HEK293T (cell line): ENCODE results near the gene GEMIN7.

ENCODE experiments used
- BHLHE40 ChIP-seq: fragments of 450-650 bp; IDR thresholded peaks from 2 replicates; pipeline ENCODE4 v1.6.1; 2016; ENCODE audit warnings: mild to moderate bottlenecking, moderate library complexity, borderline replicate concordance
- ELF4 ChIP-seq: fragments of 450-650 bp; IDR thresholded peaks from 2 replicates; pipeline ENCODE4 v1.6.1; 2017; ENCODE audit warnings: antibody characterized with exemption
- FOXA1 ChIP-seq: fragments of 450-650 bp; IDR thresholded peaks from 2 replicates; pipeline ENCODE4 v1.6.1; 2016; ENCODE audit warnings: mild to moderate bottlenecking
- FOXK2 ChIP-seq: fragments of 450-650 bp; IDR thresholded peaks from 2 replicates; pipeline ENCODE4 v1.6.1; 2016; ENCODE audit warnings: mild to moderate bottlenecking
- FOXM1 ChIP-seq: fragments of 450-650 bp; IDR thresholded peaks from 2 replicates; pipeline ENCODE4 v1.6.1; 2017; ENCODE audit warnings: mild to moderate bottlenecking, borderline replicate concordance
- HDGF ChIP-seq: fragments of 450-650 bp; IDR thresholded peaks from 2 replicates; pipeline ENCODE4 v1.6.1; 2017; ENCODE audit warnings: antibody characterized with exemption, borderline replicate concordance
- L3MBTL2 ChIP-seq: fragments of 450-650 bp; conservative IDR thresholded peaks from 2 replicates; pipeline ENCODE4 v1.6.1; 2016; ENCODE audit warnings: mild to moderate bottlenecking
- NFRKB ChIP-seq: fragments of 450-650 bp; IDR thresholded peaks from 2 replicates; pipeline ENCODE4 v1.6.1; 2016; ENCODE audit warnings: mild to moderate bottlenecking, moderate library complexity
- SP1 ChIP-seq: fragments of 450-650 bp; IDR thresholded peaks from 2 replicates; pipeline ENCODE4 v1.6.1; 2017
- SUZ12 ChIP-seq: fragments of 450-650 bp; IDR thresholded peaks from 2 replicates; pipeline ENCODE4 v1.6.1; 2016; ENCODE audit warnings: mild to moderate bottlenecking

DNA sequence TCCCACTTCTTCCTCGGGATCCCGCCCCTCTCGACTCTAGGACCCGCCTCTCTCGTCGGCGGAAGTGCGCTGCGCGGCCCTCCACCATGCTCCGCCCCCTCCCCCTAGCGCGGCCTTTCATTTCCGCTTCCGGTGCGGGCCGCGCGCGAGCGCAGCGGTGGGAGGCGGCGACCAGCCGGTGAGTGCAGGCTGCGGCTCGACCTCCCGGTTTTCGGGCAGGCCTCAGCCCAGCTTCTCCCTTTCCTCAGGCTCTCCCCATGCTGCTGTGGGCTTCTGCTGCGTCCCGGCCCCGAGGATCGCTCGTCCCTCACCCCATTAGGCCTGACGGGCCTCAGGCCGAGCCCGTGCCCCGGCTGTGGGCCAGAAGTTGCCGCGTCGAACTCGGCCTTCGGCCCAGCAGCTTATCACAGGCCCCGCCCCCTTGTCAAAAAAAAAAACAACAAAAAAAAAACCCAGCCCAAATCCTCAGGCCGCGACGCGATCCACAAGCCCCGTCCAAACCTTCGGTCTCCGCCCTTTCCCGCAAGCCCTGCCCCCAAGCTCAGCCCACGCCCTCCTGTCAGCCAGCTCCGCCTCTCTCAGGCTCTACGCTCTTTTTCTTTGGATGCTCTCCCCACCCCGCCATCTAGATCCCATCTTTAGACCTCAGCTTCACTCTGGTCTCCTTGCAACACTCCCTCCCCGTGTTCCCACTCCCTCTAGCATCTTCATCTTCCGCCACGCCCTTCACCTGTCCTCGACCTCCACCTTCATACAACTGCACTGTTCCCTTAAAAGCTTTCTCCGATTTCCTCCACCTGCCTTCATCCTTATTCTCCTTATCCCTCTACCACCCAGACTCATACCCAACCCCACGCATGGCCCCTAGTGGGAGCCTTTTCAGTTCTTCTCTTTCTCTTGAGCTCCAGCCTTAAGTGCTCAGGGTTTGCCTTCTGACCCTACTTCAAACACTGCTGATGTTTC lies 39.8 kb upstream of the GEMIN7 start, which contains the start of gene CLASRP:
- TF ChIP-seq SP1 (no peak), ELF4 (peak; percentile 68; the same call in 1 of the 2 replicates), BHLHE40 (no peak), NFRKB (no peak), SUZ12 (no peak), FOXA1 (no peak), HDGF (no peak), FOXM1 (no peak), L3MBTL2 (no peak), FOXK2 (no peak)
